ENCODE results near the gene IRAK3. TPM values are rescaled to one million over a fixed set of nuclear protein-coding genes. Genes with fewer than 3 reads are reported as not detected.

Gene IRAK3
- total RNA-seq, 4 donors from 2014 or later = 7.8 to 18.7 (median 14.8) TPM

DNA sequence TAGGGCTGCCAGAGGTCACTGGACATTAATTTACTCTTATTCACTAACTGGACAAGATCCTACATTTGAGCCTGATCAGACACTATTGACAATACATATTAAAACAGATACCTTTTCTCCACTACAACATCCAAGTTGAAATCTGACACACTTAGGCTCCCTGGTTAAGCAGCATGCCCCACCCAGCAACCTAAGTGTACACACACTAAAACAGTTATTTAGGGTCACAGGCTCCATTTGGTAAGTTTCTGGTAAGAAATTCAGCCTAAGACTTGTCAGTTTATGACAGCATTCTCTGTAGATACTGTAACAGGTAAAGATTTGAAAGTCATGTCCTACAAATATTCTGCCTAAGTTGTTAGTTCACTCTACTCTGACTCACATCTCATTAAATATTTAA, 46.2 kb upstream of the IRAK3 start:
- no peaks in the 10 kb centered on the region for H3K27me3 ChIP-seq
- no peak overlapping the region for H3K27ac ChIP-seq
- no peak overlapping the region for H3K4me3 ChIP-seq
- H3K4me1 ChIP-seq = peaks cover 0 to 20% (median 0%) of the 10 kb centered on the region in 3 donors
- TF ChIP-seq POLR2AphosphoS5 (IDR thresholded peaks at IDR 0.05) = no peak
- TF ChIP-seq POLR2A (IDR thresholded peaks at IDR 0.05) = no peak
- TF ChIP-seq, protein P1, sequence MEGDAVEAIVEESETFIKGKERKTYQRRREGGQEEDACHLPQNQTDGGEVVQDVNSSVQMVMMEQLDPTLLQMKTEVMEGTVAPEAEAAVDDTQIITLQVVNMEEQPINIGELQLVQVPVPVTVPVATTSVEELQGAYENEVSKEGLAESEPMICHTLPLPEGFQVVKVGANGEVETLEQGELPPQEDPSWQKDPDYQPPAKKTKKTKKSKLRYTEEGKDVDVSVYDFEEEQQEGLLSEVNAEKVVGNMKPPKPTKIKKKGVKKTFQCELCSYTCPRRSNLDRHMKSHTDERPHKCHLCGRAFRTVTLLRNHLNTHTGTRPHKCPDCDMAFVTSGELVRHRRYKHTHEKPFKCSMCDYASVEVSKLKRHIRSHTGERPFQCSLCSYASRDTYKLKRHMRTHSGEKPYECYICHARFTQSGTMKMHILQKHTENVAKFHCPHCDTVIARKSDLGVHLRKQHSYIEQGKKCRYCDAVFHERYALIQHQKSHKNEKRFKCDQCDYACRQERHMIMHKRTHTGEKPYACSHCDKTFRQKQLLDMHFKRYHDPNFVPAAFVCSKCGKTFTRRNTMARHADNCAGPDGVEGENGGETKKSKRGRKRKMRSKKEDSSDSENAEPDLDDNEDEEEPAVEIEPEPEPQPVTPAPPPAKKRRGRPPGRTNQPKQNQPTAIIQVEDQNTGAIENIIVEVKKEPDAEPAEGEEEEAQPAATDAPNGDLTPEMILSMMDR (IDR thresholded peaks at IDR 0.05) = no peak
- no peak for TF ChIP-seq EP300 (IDR thresholded peaks at IDR 0.05)
- H3K9me3 ChIP-seq = peaks cover 0 to 20% (median 0%) of the 10 kb centered on the region in 3 donors
- H3K36me3 ChIP-seq = peaks cover 0 to 83% of the 10 kb centered on the region in 2 donors
- no peak for ATAC-seq

DNA sequence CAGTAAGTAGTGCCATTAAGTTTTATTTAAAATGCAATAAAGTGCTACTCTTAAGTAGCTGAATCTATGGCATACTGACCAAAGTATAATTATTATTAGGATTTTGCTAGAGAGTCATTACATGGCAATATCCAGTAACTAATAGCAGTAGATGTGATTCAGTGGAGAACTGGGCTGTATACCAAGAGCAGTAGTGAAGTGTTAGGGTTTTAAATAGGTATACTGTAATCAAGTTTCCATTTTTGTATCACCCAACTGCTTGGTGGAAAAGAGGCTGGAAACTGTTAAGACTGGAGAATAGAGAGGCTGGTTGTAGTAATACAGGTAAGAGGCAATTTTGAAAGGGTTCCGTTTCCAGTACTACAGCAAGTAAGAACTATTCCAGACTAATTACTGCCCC, 45.1 kb upstream of the IRAK3 start:
- no peak overlapping the region for H3K27ac ChIP-seq
- WGBS, 2 donors (ENCODE audit: low coverage in 1 of 2) = 100% methylated on average over 1 of the region's 1 CpG; no CpG with 5 or more reads in 1 of the 2 donors
- no peak for TF ChIP-seq EP300 (IDR thresholded peaks at IDR 0.05)
- TF ChIP-seq, protein P1 (IDR thresholded peaks at IDR 0.05) = no peak
- TF ChIP-seq POLR2AphosphoS5 (IDR thresholded peaks at IDR 0.05) = no peak
- TF ChIP-seq POLR2A (IDR thresholded peaks at IDR 0.05) = no peak

DNA sequence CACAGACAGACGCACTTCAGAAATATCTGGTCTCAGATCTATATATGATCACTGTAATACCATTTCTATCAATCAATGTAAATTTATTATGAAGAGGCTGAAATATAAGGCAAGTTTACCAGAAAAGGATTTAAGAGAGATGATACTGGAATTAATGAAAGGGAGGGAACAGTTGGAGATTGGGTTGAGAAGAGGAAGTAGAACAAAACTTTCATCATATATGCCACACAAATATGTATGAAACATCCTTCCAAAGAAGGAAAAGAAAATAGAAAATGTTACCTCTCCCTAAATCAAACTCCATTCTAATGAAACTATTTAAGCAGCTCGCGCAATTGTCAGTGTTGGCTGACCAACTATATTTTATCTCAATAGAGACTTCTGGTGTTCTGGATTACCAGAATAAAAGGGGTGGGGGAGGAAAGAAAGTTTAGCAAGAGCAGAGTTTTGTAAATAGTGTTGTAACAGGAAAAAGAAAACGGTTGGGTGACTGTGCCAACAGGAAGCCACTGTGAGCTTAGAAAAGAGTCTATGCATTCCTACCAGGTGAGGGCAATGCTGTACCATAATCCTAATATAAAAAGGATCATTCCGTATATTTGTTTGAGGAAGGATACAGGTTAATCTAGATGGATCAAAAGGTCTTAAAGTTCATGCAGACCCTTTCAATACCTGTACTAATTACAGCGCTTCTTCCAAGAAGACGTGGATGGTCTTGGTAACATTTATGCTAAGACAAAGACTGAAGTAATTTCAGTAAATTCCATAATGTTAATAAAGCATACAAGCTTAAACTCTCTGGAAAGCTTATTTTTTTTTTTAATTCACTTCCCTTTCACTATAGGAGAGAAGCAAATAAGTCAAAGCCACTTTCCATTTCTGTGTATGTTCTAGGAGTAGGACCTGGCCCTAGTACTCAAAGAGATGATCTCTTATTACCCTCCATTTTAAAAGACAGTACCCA, 43.9 kb upstream of the IRAK3 start:
- ATAC-seq = peak; percentile 89
- Histone ChIP-seq H3K36me3 (peaks cover 0 to 84% of the 10 kb centered on the region in 2 donors), H3K4me1 (peaks cover 0 to 20% (median 0%) of the 10 kb centered on the region in 3 donors), H3K4me3 (no peak overlapping the region), H3K27ac (peak overlapping the region in 3 of 4 donors; percentile 25 to 49 (median 26)), H3K9me3 (peaks cover 0 to 20% (median 0%) of the 10 kb centered on the region in 3 donors), H3K27me3 (no peaks in the 10 kb centered on the region)
- TF ChIP-seq POLR2AphosphoS5 (IDR thresholded peaks at IDR 0.05) (peak; percentile 31), POLR2A (IDR thresholded peaks at IDR 0.05) (no peak)
- TF ChIP-seq, protein P1 (IDR thresholded peaks at IDR 0.05) = peak; percentile 12 to 57 (median 52)
- WGBS, 2 donors (ENCODE audit: low coverage in 1 of 2) = 49 to 54% methylated on average over 6 to 7 of the region's 7 CpGs

More for the DNA sequence above, 45.1 kb upstream of the IRAK3 start:
- H3K9me3 ChIP-seq = peaks cover 0 to 20% (median 0%) of the 10 kb centered on the region in 3 donors
- H3K27me3 ChIP-seq = no peaks in the 10 kb centered on the region
- ATAC-seq = no peak
- no peak overlapping the region for H3K4me3 ChIP-seq
- H3K4me1 ChIP-seq = peaks cover 0 to 20% (median 0%) of the 10 kb centered on the region in 3 donors
- H3K36me3 ChIP-seq = peaks cover 0 to 82% of the 10 kb centered on the region in 2 donors

DNA sequence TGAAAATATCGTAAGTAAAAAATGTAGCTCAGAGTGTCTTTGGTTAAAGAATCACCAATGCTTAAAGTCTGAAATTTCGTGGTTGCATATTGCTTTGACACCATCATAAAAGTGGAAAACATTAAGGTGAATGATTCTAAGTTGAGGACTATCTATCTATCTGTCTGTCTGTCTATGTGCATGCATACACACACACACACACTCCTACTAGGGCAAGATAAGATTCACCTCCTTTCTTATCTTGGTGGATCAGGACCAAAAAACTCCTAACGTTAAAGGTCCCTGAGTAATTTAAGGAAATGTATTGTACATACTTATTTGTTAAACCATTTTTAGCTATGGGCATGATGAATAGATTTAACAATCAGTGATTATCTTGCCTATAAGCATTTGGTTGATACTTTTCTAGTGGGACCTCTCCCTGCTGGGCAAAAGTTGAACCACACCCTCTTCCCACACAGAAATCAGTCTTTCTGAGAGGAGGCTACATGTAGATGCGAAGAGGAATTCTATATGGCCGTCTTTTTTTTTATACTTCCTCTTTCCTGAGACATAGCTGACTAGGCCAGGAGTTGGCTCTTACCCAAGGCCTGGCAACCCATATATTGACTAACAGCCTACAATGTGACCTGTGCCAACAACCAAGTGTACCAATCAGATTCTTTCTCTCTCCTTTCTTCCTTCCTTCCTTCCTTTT, 39.2 kb upstream of the IRAK3 start:
- Histone ChIP-seq H3K9me3 (no peaks in the 10 kb centered on the region), H3K27me3 (no peaks in the 10 kb centered on the region), H3K4me1 (peaks cover 0 to 35% (median 3%) of the 10 kb centered on the region in 3 donors), H3K4me3 (no peak overlapping the region), H3K36me3 (peaks cover 0 to 56% of the 10 kb centered on the region in 2 donors), H3K27ac (no peak overlapping the region)
- TF ChIP-seq POLR2AphosphoS5 (IDR thresholded peaks at IDR 0.05) (no peak), EP300 (IDR thresholded peaks at IDR 0.05) (no peak), POLR2A (IDR thresholded peaks at IDR 0.05) (no peak)
- TF ChIP-seq, protein P1 (IDR thresholded peaks at IDR 0.05) = peak in 1 of 4 experiments; percentile 12
- peak; percentile 34 for ATAC-seq
- WGBS, 2 donors (ENCODE audit: low coverage in 1 of 2) = 82 to 93% methylated on average over 5 of the region's 5 CpGs

Measured in gastroesophageal sphincter (tissue), 4 donors.